Inflammatory macrophage treated with lipopolysaccharide for 1 hour (primary cell): Measurements from ENCODE around the gene IKBKE.

Source experiments
- DNase-seq, 2 donors: peaks; one replicate each; pipeline ENCODE4 v3.0.0-alpha.2; 2020 to 2022

IKBKE gene

GRCh38 chr1:206497363-206497762 is 27.1 kb downstream of the IKBKE start:
- no peak for DNase-seq

GRCh38 chr1:206497774-206498173 is 27.5 kb downstream of the IKBKE start:
- DNase-seq = peak; percentile 62 to 81

GRCh38 chr1:206498685-206499084 is 28.4 kb downstream of the IKBKE start:
- no peak for DNase-seq

GRCh38 chr1:206500046-206500445 is 29.8 kb downstream of the IKBKE start:
- DNase-seq = no peak

GRCh38 chr1:206501881-206502280 is 31.6 kb downstream of the IKBKE start:
- no peak for DNase-seq

- DNase-seq = no peak
Observed at GRCh38 chr1:206502403-206502802, 32.1 kb downstream of the IKBKE start.

- DNase-seq = no peak
Observed at GRCh38 chr1:206502812-206503211, 32.5 kb downstream of the IKBKE start.

GRCh38 chr1:206503591-206504362 is 33.5 kb downstream of the IKBKE start:
- DNase-seq = peak; percentile 95 to 100

- DNase-seq = no peak
Observed at GRCh38 chr1:206504363-206504713, 34.1 kb downstream of the IKBKE start.

- peak; percentile 54 to 69 for DNase-seq
Observed at GRCh38 chr1:206505702-206506355, 35.6 kb downstream of the IKBKE start.

GRCh38 chr1:206506405-206507283 is 36.4 kb downstream of the IKBKE start:
- peak; percentile 71 to 81 for DNase-seq

GRCh38 chr1:206507284-206508129 is 37.2 kb downstream of the IKBKE start, which contains the start of gene RASSF5:
Gene RASSF5 (plus strand): TSS chr1:206507531. CDS start chr1:206507603, 72 bp downstream.
- DNase-seq = peak; percentile 84 to 97

GRCh38 chr1:206508130-206508889 is 38.0 kb downstream of the IKBKE start:
- DNase-seq = no peak

GRCh38 chr1:206508956-206509355 is 38.7 kb downstream of the IKBKE start:
- DNase-seq = no peak

GRCh38 chr1:206509612-206510257 is 39.5 kb downstream of the IKBKE start:
- no peak for DNase-seq

- DNase-seq = no peak
Observed at GRCh38 chr1:206510371-206510770, 40.1 kb downstream of the IKBKE start.

- no peak for DNase-seq
Observed at GRCh38 chr1:206511362-206512057, 41.2 kb downstream of the IKBKE start.

- DNase-seq = no peak
Observed at GRCh38 chr1:206512058-206512850, 42.0 kb downstream of the IKBKE start.

GRCh38 chr1:206512851-206513180 is 42.5 kb downstream of the IKBKE start:
- no peak for DNase-seq
